IPS-18c (cell line): ENCODE data around the gene MYT1.

Experiments
- H3K4me3 ChIP-seq: 2 replicates; pipeline ENCODE4 v1.7.0; 2013; ENCODE audit warnings: low read depth, mild to moderate bottlenecking, low read length, moderate library complexity; ENCODE audit not compliant: insufficient read depth
- H3K9me3 ChIP-seq: one replicate; pipeline ENCODE4 v1.6.1; 2013; ENCODE audit warnings: mild to moderate bottlenecking, low read length, moderate library complexity; ENCODE audit not compliant: control insufficient read depth, insufficient read depth

Gene MYT1

DNA sequence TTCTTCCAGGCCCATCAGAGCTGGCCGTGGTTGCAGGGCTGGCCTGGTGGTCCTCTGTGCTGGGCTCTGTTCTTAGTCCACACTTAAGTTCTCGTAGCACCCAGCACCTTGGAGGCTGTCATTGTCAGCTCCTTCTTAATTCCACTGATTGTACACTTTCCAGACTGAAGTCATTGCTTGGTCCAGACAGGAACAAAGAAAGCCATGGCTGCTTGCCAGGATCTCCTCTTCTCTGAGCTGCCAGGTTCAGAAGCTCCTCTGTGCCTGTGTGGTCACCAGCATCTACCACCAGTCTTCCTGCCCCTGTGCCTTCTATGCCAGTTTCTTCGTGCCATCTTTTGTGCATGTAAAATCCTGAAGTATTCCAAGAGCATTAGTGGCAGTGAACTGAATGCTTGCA lies 51.8 kb downstream of the MYT1 start:
- Histone ChIP-seq H3K4me3 (no peak overlapping the region), H3K9me3 (no peaks in the 10 kb centered on the region)

DNA sequence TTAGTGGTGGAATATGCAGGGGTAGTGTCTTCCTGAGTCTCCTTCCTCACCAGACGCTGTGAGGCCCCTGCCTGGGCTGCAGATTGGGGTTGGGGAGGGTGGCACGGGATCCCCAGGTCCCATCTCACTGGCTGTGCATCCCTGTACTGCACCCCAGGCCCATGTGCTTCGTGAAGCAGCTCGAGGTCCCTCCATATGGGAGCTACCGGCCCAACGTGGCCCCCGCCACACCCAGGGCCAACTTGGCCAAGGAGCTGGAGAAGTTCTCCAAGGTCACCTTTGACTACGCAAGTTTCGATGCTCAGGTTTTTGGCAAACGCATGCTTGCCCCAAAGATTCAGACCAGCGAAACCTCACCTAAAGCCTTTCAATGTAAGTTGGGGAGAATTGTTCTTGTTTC lies 52.7 kb downstream of the MYT1 start:
- no peaks in the 10 kb centered on the region for H3K9me3 ChIP-seq
- no peak overlapping the region for H3K4me3 ChIP-seq

DNA sequence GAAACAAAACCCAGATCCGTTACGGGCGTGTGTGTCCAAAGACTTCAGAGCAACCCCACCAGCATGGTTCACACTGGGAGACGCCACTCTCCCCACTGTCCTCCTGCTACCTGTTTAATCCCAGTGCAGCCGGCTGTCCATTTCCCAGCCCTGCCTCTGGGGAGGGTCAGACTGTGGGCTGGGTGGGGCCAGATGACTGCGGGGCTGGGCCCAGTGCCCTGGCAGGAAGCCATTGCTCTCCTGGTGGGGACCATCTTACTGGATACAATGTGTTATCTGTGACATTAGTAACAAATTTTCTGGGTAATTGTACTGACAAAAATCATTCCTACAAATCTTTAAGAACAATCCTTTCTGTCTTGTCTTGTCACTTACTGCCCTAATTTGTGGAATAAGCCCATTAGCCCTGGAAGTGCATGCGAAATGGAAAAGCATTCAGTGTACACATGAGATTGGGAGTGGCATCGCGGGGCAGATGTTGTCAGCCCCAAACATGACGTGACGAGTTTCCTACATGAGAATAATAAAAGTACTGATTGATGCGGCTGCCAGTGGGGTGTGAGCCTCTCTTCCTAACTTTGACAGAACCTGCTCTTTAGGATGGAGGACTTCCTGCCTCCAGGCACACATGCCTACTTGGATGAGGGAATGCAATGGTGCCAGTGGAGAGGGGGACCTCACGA lies 53.4 kb downstream of the MYT1 start:
- Histone ChIP-seq H3K4me3 (no peak overlapping the region), H3K9me3 (no peaks in the 10 kb centered on the region)

DNA sequence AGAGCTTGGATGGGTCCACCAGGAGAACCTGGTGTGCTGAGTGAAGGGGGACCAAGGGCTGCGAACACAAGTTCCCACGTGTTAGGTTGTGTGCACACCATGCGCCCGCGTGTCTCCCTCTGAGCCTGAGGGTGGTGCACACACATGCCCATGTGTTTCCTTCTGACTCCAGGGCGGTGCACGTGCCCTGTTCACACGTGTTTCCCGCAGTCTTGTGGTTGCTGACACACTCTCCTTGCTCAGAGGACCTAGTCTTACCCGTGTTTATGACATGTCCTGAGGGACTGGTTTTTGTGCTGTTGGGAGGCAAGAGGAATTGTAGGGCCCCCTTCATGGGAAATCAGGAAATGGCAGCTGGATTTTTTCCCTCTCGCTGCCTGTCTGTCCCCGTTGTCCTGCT lies 55.0 kb downstream of the MYT1 start:
- Histone ChIP-seq H3K4me3 (no peak overlapping the region), H3K9me3 (no peaks in the 10 kb centered on the region)

DNA sequence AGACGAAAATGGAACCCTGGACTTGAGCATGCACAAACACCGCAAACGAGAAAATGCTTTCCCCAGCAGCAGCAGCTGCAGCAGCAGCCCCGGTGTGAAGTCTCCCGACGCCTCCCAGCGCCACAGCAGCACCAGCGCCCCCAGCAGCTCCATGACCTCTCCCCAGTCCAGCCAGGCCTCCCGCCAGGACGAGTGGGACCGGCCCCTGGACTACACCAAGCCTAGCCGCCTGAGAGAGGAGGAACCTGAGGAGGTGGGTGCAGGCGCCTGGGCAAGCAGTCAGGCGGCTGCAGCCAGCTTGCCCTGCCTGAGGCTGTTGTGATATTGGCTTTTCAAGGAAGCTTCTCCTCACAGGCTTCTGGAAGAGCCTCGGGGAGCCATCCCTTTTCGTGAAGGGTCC lies 55.5 kb downstream of the MYT1 start:
- Histone ChIP-seq H3K4me3 (no peak overlapping the region), H3K9me3 (no peaks in the 10 kb centered on the region)

DNA sequence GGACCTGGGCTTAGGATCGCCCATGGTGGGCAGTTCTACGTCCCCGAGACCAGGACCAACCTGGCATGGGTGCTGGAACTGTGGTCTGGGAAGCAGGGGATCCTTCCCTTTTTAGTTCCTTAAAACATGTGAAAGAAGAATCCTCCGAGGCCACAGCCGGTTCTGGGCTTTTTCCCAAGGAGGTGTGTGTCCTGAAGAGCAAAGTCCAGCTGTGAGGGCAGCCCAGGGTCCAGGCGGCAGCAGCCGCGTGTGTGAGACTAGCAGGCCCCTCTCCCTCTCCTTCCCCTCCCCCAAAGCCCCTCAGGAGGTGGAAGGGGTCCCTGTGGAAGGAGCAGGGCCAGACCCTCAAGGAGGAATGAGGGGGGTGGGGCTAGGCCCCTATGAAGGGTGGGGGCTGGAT lies 56.2 kb downstream of the MYT1 start:
- Histone ChIP-seq H3K4me3 (no peak overlapping the region), H3K9me3 (no peaks in the 10 kb centered on the region)

DNA sequence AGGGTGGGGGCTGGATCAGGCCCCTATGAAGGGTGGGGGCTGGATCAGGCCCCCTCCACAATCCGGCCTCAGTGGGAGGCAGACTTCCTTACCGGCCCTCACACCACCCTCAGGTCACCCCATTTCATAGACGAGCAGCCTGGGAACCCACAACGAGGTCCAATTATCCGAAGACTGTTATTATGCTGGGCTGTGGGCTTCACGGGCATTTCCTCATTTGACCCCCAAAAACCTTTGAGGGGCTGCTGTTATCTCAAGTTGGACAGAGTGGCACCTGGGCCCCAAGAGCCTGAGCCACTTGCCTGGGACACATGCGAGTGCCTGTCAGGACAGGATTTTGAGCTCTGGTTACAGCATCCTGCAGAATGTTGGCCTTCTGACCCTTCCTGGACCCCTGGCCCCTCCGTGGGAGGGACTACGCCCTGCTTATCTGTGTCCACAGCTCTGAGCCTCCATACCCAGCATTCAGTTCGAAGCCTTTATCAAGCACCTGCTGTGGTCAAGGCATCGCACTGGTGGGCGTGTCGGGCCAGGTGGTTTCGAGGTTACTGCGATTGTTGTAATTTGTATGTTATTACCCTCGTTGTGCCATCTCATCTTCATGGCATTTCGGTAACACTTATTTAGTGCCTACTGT lies 56.8 kb downstream of the MYT1 start:
- H3K9me3 ChIP-seq, result no peaks in the 10 kb centered on the region
- no peak overlapping the region for H3K4me3 ChIP-seq

DNA sequence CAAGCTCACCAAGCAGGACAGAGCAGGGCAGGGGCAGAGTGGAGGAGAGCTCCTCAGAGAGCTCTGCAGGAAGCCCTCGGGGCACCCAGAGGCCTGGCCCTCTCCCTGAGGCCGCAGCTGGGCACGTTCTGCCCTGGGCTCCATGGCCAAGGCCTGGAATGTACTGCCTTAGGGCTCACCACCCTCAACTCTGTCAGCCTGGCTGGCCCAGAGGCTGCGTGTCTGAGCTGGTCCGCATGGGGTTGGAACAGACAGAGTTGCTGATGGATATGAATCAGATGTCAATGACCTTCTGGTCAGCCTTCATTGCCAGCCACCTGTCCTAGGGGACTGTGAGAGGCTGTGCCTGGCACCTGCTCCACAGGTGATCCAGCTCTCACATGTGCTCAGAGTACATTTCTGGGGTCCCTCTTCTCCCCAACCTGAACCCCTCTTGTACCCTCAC lies 58.1 kb downstream of the MYT1 start:
- Histone ChIP-seq H3K9me3 (no peaks in the 10 kb centered on the region), H3K4me3 (no peak overlapping the region)

DNA sequence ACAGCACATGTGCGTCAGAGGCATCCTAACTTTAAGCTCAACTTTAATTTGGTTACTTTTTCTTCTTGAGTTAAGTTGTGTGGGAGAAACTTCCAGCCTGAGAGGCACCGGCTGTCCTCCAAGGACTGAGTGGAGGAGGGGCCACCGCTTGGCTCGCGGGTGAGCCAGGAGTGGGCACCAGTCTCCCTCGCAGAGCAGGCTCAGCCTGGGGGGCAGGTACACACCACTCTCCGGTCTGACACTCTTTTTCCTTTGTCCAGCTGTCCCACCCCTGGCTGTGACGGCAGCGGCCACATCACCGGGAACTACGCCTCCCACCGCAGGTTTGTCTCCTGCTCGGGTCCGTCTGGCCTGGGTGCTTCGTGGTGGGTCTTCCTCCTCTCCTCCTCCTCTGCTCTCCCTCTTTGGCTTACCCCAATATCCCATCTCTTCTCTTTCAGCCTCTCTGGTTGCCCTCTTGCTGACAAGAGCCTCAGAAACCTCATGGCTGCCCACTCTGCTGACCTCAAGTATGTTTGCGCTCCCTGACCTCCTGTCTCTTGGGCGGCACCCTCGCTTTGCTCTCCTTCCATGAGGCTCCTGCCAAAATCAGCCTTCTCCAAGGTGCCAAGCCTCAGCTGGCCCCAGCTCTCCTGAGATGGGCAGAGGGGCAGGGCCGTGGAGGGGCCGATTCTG lies 58.7 kb downstream of the MYT1 start:
- H3K4me3 ChIP-seq, result no peak overlapping the region
- no peaks in the 10 kb centered on the region for H3K9me3 ChIP-seq

DNA sequence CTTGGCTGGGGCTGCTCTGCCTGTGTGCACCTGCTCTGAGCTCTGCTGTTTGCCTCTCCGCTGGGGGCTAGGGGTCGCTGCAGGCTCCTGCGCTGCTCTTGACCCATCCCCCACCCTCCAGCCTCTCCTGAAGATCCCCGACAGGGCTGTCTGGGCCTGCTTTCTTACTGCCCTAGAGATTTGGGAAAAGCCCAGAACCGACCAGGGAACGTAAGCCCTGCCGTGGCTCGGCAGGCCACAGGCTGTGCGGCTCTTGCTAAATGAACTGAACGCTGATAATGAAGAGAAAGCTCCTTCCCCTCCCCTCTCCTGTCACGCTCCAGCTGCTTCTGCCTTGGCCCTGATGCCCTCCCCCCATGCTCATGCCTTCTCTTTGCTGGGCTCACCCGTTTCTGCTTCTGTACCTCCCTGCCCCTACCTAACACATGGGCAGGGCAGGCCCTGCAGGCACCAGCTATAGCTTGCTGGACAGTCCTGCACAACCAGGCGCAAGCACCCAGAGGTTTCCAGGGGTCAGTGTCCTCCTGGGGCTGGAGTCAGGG lies 59.3 kb downstream of the MYT1 start:
- Histone ChIP-seq H3K9me3 (no peaks in the 10 kb centered on the region), H3K4me3 (no peak overlapping the region)

DNA sequence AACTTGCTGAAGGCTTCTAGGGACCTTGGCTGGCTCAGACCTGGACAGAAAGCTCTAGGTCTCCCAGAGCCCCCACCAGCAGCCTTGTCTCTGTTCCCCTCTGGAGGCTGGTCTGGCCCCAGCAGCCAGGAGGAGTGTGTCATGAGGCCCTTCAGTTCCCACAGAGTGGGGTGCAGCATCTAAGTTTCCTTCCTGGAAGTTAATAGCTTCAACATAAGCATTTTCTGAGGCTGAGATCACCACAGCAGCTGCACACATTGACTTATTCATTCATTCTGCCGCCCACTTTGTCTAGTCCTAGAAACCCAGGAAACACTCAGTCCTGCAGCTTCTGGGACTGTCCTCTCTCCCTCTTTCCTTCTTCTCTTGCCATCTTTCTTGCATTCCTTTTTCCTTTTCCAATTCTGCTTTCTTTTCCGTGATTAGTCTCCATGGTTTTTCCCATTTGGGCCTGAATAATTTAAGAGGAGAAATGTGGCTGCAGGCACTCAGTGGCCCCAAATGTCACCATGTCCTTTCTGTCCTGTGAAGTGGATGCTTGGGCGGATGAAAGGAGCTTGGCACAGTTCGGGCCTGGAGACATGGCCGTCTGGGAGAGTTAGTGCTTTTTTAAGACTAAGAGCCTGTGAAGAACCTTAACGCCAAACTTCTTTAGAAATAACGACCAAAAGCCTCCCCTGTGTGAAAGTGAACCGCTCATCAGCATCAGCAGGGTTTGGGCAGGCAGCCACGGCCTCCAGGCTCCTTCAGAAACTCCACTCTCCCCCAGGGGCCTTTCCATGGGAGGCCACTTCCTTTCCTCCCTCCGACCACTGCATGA lies 60.3 kb downstream of the MYT1 start:
- Histone ChIP-seq H3K4me3 (no peak overlapping the region), H3K9me3 (peaks cover 2% of the 10 kb centered on the region)

DNA sequence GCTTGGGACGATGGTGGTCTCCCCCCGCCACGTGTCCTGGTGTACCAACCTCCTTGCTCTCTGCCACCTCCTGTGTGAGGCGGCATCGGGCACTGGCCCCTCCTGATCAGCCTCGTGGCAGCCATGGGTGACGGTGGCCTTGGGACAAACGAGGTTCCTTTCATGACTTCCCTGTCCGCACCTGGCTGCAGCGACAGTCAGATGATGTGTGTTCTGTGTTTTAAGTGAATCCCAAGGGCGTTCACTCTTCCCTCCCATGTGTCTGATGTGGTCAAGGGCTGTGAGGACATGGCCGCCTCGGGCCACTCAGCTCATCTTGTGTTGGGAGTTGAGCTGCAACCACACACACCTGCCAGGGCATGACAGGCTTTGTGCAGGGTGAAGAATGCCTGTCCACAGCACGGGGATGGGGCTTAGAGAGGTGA lies 60.9 kb downstream of the MYT1 start:
- Histone ChIP-seq H3K4me3 (no peak overlapping the region), H3K9me3 (peaks cover 2% of the 10 kb centered on the region)

DNA sequence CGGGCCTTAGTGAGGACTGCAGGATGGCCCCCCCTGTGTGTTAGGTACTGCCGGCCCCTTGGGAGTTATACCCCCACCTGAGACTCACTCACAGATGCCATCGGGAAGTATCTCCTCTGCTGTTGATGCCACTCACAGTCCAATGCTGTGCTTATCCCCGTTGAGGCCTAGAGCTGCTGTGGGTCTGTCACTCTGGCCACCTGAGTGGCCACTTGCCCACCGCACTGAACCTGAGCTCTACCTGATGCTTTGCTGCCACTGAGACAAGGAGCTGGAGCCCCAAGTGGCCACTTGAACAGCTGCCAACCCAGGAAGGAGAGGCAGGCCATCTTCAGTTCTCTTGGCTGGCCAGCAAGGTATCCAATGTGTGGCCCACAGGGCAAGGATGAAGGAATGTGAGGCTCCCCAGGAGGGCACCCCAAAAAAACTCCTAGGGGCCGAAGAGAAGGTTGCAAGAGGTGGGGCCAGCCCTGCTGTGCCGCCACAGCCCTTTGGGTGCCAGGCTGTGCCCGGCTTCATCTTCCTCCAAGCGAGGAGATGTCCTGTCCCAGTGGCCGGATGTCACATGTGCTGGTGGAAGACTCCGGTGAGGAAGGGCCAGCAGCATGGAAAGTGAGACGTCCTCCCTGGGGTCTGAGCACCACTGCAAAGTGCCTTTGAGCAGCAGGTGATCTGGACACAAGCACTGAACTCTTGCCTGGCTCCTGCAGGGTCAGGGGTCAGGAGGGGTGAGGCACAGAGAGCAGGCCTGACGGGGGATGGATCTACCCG lies 61.8 kb downstream of the MYT1 start:
- Histone ChIP-seq H3K9me3 (peaks cover 2% of the 10 kb centered on the region), H3K4me3 (no peak overlapping the region)

DNA sequence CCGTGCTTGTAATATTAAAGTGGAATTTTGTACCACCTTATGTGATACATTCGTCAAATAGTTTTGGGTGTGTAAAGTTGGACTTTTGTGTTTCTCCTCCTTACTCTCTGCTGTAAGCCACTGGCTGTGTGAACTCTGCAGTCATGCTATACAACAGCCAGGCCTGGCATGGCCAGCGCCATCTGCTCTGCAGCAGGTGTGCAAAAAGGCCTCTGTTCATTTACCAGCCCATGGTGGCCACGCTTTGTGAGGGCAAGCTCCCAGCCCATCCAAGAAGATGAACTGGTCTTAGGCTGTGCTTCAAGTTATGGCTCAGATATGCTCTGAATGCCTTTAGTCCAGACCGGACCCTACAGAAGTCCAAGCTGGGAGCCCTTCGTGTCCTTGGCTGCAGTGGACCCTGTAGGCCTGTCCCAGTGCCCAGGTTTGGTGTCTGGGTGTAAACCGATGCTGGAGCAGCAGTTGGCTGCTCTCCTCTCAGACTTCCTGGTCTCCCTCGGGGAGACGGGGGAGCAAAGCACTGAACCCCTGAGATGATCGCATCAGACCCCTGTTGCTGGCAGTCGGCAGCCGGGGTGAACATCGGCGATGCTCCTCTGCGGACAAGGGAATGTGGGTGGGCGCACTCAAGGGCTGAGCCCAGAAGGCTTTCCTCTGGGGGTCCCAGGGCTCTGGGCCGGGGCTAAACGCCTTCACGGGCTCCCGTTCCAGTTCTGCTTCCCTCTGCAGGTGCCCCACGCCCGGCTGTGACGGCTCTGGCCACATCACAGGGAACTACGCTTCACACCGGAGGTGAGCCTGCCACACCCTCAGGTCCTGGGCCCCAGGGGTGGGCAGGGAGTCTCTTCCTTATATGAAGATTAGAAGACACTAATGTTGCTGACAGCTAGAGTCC lies 62.7 kb downstream of the MYT1 start:
- Histone ChIP-seq H3K9me3 (peaks cover 2% of the 10 kb centered on the region), H3K4me3 (no peak overlapping the region)

DNA sequence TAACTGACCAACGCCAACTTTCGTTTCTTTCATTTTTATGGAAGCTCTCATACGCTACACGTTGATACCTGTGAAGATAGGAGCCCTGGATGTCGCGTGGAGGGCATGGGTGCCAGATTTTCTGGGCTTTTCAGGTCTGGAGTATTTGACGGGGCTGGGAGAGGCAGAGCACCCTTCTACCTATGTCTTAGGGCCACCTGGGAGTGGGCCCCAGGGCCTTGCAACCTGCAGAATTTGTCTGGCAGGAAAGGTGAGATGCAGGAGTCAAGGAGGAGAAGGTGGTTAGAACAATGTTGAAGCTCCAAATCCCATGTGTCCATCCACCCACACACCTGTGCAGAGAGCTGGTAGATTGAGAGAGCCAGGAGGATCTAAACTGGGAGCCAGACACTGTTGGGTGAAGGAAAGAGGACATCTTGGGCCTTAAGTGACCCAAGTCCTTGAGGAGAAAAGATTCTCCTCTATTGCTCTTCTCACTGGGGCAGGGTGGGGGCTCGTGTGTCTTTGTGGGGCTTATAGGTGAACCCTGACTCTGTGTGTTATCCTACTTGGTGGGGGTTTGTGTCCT lies 63.9 kb downstream of the MYT1 start:
- Histone ChIP-seq H3K9me3 (peaks cover 2% of the 10 kb centered on the region), H3K4me3 (no peak overlapping the region)
